ENCODE results near the gene C11orf87.

The C11orf87 gene

DNA sequence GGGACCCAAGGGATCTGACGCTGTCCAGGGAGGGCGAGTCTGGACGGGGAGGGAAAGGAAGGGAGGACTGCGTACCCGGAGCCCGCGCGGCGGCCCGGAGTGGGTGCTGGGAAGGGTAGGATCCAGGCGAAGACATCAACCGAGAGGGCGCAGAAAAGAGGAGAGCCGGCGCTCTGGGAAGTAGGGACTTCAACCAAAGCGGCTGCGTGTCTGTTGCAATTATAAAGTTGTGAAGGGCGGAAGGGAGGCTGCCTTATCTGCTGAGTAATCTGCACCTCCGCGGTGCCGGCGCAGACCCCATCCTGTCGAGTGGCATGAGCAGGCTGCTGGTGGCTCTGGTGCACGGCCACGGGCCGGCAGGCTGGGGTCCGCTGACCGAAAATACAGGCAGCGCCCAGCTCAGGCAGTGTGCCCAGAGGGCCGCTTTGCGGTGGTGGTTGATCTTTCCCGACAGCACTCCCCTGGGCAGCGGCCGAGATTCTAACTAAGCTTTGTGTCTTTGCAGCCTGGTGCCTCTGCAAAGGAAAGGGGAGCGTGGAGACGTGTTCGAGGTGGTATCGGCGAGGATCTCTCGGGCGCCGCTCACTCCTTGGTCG is 978 bp downstream of the C11orf87 start:
- peak; percentile 51 for DNase-seq (ENCODE audit: low read depth, low spot score)
- TF ChIP-seq CTCF (IDR thresholded peaks at IDR 0.05; ENCODE audit: low read depth, low read length), result no peak
- peak overlapping the region; percentile 41 for H3K4me3 ChIP-seq (ENCODE audit: low read depth, low read length)
- in situ Hi-C loops (cut with HindIII; ENCODE audit: low sequenced_read_pairs), result no loop called here

- no peak for TF ChIP-seq CTCF (IDR thresholded peaks at IDR 0.05; ENCODE audit: low read depth, low read length)
- peak overlapping the region; percentile 41 for H3K4me3 ChIP-seq (ENCODE audit: low read depth, low read length)
- in situ Hi-C loops (cut with HindIII; ENCODE audit: low sequenced_read_pairs), result no loop called here
- no peak for DNase-seq (ENCODE audit: low read depth, low spot score)
Observed at GRCh38 chr11:109423466-109424190, 1.6 kb downstream of the C11orf87 start.

DNA sequence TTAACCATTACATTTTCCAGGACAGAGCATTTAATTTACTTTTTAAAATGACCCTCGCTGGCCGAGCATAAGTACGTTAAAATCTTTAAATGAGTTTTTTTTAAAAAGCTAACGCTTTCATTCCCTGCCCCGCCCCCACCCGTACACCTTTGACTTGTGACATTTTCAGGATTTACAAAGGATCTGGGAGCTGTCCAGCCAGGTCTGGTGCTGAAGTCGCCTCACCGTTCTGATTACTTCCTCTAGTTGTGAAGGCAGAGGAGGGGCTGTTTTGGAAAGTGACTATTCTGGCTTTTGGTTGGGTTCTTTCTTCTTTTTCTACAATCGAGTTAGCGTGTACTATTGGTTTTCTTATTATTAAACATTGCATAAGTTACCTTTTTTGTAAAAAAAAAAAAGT is 2.9 kb downstream of the C11orf87 start:
- no peak for DNase-seq (ENCODE audit: low read depth, low spot score)
- no peak for TF ChIP-seq CTCF (IDR thresholded peaks at IDR 0.05; ENCODE audit: low read depth, low read length)
- no peak overlapping the region for H3K4me3 ChIP-seq (ENCODE audit: low read depth, low read length)
- in situ Hi-C loops (cut with HindIII; ENCODE audit: low sequenced_read_pairs), result no loop called here

GRCh38 chr11:109425554-109425953 is 3.6 kb downstream of the C11orf87 start:
- no peak for DNase-seq (ENCODE audit: low read depth, low spot score)
- in situ Hi-C loops (cut with HindIII; ENCODE audit: low sequenced_read_pairs), result no loop called here
- no peak overlapping the region for H3K4me3 ChIP-seq (ENCODE audit: low read depth, low read length)
- peak; percentile 2 for TF ChIP-seq CTCF (IDR thresholded peaks at IDR 0.05; ENCODE audit: low read depth, low read length)

GRCh38 chr11:109426442-109427240 is 4.7 kb downstream of the C11orf87 start:
- H3K4me3 ChIP-seq (ENCODE audit: low read depth, low read length), result no peak overlapping the region
- DNase-seq (ENCODE audit: low read depth, low spot score), result no peak
- in situ Hi-C loops (cut with HindIII; ENCODE audit: low sequenced_read_pairs), result no loop called here
- TF ChIP-seq CTCF (IDR thresholded peaks at IDR 0.05; ENCODE audit: low read depth, low read length), result peak; percentile 42

DNA sequence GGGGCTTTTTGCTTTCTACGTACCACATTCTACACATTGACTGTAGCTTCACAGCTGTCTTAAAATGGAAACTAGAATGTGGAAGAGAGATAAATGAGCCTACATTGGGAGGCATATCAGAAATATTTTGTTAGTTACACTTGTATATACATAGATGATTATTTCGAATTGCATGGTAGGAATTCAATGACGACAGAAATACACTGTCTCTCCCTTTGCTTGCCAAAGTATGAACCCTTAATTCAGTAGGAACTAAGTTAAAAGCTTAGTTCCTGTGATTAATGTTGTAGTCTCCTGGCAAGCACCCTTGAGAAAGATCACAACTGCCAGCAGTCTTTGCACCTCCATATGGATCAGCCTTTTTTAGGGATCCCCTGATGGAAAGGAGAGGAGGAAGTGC is 10.1 kb downstream of the C11orf87 start:
- in situ Hi-C loops (cut with HindIII; ENCODE audit: low sequenced_read_pairs), result no loop called here
- TF ChIP-seq CTCF (IDR thresholded peaks at IDR 0.05; ENCODE audit: low read depth, low read length), result no peak
- peak; percentile 20 for DNase-seq (ENCODE audit: low read depth, low spot score)
- no peak overlapping the region for H3K4me3 ChIP-seq (ENCODE audit: low read depth, low read length)

Measured in astrocyte of the spinal cord (primary cell).